Activated CD4-positive, alpha-beta T cell treated with anti-CD3 and anti-CD28 coated beads, Interleukin-10, Interleukin-2, amounts not matched to agents 100 ng/mL and 50 ng/mL, durations not matched to agents 16 hours and 8 hours (primary cell): ENCODE results near the gene KDM1B.

Experiments
- DNase-seq: peaks from one replicate; pipeline ENCODE4 v3.0.0-alpha.2; 2020

KDM1B gene

GRCh38 chr6:18265787-18266522, 110.7 kb downstream of the KDM1B start:
- DNase-seq: no peak

- DNase-seq: no peak
Measured at GRCh38 chr6:18266523-18266912, 111.3 kb downstream of the KDM1B start.

DNA sequence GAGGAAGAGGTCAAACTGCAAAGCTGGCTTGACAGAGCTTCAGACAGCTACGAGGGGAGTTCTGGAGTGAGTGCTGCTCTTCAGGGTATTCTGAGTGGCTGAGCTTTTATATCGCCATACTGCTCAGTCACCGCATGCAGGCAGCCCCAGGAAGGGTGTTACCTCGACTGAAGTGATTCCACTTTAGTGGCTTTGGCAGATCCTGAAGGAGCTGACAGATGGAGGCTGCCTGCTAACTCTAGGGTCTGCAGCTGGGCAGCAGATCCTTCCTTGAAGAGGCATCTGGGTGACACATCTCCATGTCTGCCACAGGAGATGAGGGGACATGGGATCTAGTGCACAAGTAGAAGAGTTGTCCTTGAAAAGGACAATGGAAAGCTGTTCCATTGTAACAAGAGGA, 112.8 kb downstream of the KDM1B start:
- DNase-seq: no peak

GRCh38 chr6:18269253-18269652, 114.0 kb downstream of the KDM1B start:
- DNase-seq: peak; percentile 17

- DNase-seq: no peak
Measured at GRCh38 chr6:18269717-18270116, 114.5 kb downstream of the KDM1B start.

DNA sequence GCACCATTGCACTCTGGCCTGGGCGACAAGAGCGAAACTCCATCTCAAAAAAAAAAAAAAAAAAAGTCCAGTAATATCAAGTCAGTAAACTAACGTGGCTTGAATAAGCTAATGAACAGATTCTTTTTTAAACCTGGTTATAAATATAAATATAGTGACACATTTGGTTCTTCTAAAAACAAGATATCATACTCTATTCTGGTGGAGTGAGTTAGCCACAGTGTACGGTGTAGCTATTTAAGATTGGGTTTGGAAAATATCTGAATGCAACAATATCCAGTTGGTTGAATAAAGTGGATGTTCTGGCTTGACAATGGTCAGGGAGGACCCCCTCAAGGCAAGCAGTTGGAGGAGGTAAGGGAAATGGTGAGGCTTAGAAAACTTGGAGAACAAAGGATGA, 115.0 kb downstream of the KDM1B start:
- DNase-seq: no peak
